Heart left ventricle (tissue), 13 donors: ENCODE results near the gene PIGN.

ENCODE experiments used
- CTCF ChIP-seq, 12 donors: fragments of 200-600 bp; sonication (generic) in 4 of 12; IDR thresholded peaks; one replicate each; pipeline versions ENCODE4 v1.5.0 to v1.8.0; 2018 to 2022; ENCODE audit warnings: antibody characterized with exemption in 12 of 12, mild to moderate bottlenecking in 5 of 12
- POLR2A ChIP-seq, 2 donors: fragments of 450-650 bp; IDR thresholded peaks; one replicate each; pipeline ENCODE4 v1.6.1; 2017; ENCODE audit warnings: antibody characterized with exemption in 2 of 2, mild to moderate bottlenecking in 2 of 2, moderate library complexity in 2 of 2
- donor health status: ischemic (EF 13 %, LVEDD 7.1; RV severe dilation, severe dysfunction).
- donor health status: DM: no; HTN: yes; CAD: no.
- donor health status: DM: no; HTN: no; CAD: no.
- donor health status: ischemic (EF 25% LVEDD 6.9; RV normal size, moderate dysfunction).
- donor health status: ischemic (EF 25% LVEDD 5.7; RV mildly dilated, moderate dysfunction).
- donor health status: ischemic (EF 35%, LVEDD 5.7; RV mildly dilated, moderate dysfunction).
- donor health status: nonischemic (EF 11% LVEDD 7.7; RV severe dilation, severe dysfunction).
- donor health status: DM: yes; HTN: yes; CAD: no.
- donor health status: PGD.
- donor health status: ischemic (EF 29% LVEDD 5.4; RV normal size, mild dysfunction).
- donor health status: nonischemic (EF 23%, LVEDD 6.1; RV moderate dilation, normal function).

- TF ChIP-seq CTCF (IDR thresholded peaks at IDR 0.05) = no peak
- no peak for TF ChIP-seq POLR2A (IDR thresholded peaks at IDR 0.05)
Measured at GRCh38 chr18:62001396-62001795, 185.5 kb downstream of the PIGN start.
